Activated T-cell treated with anti-CD3 and anti-CD28 coated beads, Interleukin-2, amount 50 U/mL, for 1 hour (primary cell): ENCODE data around the gene ZNF362.
"Not testable (repeated sequence)": the region's sequence is repeated elsewhere in the genome, so short reads cannot be mapped to it uniquely, and the experiment has no call there.

Experiments used
- DNase-seq: peaks from one replicate; pipeline ENCODE4 v3.0.0-alpha.2; 2020

ZNF362 gene

GRCh38 chr1:33288976-33289857 is 32.9 kb downstream of the ZNF362 start:
- no peak for DNase-seq

GRCh38 chr1:33289858-33290154 is 33.5 kb downstream of the ZNF362 start:
- DNase-seq, result no peak

- DNase-seq, result not testable (repeated sequence)
Observed at GRCh38 chr1:33290615-33291014, 34.3 kb downstream of the ZNF362 start.

- DNase-seq, result no peak
Observed at GRCh38 chr1:33292726-33293340, 36.5 kb downstream of the ZNF362 start.

GRCh38 chr1:33294071-33295010 is 38.0 kb downstream of the ZNF362 start:
- DNase-seq, result no peak

- no peak for DNase-seq
Observed at GRCh38 chr1:33295023-33295422, 38.7 kb downstream of the ZNF362 start.

GRCh38 chr1:33295450-33296081 is 39.3 kb downstream of the ZNF362 start:
- peak; percentile 92 for DNase-seq

GRCh38 chr1:33296082-33296458 is 39.8 kb downstream of the ZNF362 start:
- no peak for DNase-seq

- no peak for DNase-seq
Observed at GRCh38 chr1:33296824-33297223, 40.5 kb downstream of the ZNF362 start.

GRCh38 chr1:33297911-33298622 is 41.8 kb downstream of the ZNF362 start:
- no peak for DNase-seq

- DNase-seq, result peak; percentile 64
Observed at GRCh38 chr1:33298623-33299277, 42.5 kb downstream of the ZNF362 start.

GRCh38 chr1:33299461-33300155 is 43.3 kb downstream of the ZNF362 start:
- no peak for DNase-seq

DNA sequence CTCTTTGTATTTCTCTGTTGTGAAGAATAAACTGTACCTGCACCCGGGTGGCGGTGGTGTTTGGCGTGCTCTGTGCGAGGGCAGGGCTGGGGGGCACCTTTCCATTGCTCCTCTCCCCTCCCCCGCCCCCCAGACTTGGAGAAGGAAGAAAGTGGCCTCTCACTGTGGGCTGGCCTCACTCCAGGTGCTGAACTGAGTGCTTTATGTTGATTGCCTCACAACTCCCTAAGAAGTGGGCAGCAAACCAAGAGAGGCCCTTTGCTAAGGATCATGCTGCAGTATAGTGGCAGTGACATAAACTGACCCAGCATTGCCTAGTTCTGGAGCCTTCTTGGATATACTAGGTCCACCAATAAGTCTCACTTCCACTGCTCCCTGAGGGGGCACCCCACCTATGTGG is 44.4 kb downstream of the ZNF362 start:
- no peak for DNase-seq

- DNase-seq, result no peak
Observed at GRCh38 chr1:33301273-33301984, 45.1 kb downstream of the ZNF362 start.

GRCh38 chr1:33302325-33302724 is 46.0 kb downstream of the ZNF362 start:
- no peak for DNase-seq

- DNase-seq, result no peak
Observed at GRCh38 chr1:33305016-33305415, 48.7 kb downstream of the ZNF362 start.

DNA sequence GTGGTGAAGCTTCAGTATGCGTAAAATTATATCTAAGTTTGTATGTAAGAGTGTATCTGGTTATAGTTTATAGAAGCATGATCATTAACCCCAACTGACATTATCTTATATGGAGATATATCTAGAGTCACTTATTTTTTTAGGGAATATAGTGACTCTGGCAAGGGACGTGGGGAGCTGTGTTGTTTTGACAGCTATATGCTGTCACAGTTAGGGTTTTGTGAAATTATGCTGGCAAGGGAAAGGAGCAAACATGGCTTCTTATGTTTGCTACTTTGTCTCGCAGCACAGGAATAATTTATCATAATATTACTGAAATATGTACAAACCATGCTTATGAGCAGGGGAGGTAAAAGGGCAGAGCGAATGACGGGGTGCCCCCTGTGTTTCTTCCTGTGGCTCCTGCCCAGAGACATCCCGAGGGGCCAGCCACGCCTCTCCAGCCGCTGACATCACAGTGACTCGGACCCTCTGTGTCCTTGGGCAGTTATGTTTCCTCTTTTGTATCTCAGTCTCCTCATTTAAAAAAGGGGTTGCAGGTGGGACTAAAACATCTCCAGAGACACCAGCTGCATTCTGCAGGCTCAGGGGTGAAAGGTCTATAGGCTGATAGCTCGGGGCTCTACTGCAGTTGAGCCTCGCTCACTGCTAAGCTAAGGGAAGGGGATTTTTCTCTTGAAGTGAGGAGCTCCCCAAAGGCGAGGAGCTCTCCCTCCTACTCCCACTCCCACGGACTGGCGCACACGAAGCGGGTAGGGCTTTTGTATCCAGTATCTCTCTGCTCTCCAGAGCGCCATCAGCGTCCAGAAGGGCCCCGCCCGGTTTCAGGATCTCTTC is 49.7 kb downstream of the ZNF362 start:
- DNase-seq, result no peak

GRCh38 chr1:33306653-33307493 is 50.6 kb downstream of the ZNF362 start:
- DNase-seq, result no peak

DNA sequence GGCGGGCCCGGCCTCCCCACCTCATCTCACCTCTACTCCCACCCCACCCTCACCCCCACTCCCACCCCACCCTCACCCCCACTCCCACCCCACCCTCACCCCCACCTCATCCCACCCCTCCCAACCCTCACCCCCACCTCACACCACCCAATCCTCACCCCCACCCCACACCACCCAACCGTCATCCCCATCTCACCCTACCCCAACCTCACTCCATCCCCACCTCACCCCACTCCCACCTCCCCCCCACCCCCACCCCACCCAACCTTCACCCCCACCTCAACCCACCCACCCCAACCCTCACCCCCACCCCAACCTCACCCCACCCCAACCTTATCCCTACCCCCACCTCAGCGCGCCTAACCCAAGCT is 51.2 kb downstream of the ZNF362 start:
- DNase-seq, result no peak
